Astrocyte of the cerebellum (primary cell): ENCODE measurements around the gene SLC25A34.

Experiments
- DNase-seq: peaks from one replicate; pipeline ENCODE4 v3.0.0-alpha.2; 2011; ENCODE audit warnings: low read depth
- H3K4me3 ChIP-seq: 2 replicates; pipeline ENCODE4 v1.5.1; 2011; ENCODE audit warnings: mild to moderate bottlenecking, low read depth, low read length, moderate library complexity
- in situ Hi-C: cut with HindIII; loops from 2 replicates; pipeline ENCODE4 v1.10.0; 2017; ENCODE audit warnings: low sequenced_read_pairs
- TF ChIP-seq, protein P1 (sequence below): IDR thresholded peaks from 2 replicates; pipeline ENCODE4 v1.5.1; 2012; ENCODE audit warnings: low read length, low read depth, moderate library complexity, mild to moderate bottlenecking; ENCODE audit errors: missing control alignments

Gene SLC25A34

GRCh38 chr1:15736892-15737261, 819 bp downstream of the SLC25A34 start:
- H3K4me3 ChIP-seq = no peak overlapping the region
- in situ Hi-C loops = no loop called here
- DNase-seq = no peak
- TF ChIP-seq, protein P1, sequence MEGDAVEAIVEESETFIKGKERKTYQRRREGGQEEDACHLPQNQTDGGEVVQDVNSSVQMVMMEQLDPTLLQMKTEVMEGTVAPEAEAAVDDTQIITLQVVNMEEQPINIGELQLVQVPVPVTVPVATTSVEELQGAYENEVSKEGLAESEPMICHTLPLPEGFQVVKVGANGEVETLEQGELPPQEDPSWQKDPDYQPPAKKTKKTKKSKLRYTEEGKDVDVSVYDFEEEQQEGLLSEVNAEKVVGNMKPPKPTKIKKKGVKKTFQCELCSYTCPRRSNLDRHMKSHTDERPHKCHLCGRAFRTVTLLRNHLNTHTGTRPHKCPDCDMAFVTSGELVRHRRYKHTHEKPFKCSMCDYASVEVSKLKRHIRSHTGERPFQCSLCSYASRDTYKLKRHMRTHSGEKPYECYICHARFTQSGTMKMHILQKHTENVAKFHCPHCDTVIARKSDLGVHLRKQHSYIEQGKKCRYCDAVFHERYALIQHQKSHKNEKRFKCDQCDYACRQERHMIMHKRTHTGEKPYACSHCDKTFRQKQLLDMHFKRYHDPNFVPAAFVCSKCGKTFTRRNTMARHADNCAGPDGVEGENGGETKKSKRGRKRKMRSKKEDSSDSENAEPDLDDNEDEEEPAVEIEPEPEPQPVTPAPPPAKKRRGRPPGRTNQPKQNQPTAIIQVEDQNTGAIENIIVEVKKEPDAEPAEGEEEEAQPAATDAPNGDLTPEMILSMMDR = no peak

DNA sequence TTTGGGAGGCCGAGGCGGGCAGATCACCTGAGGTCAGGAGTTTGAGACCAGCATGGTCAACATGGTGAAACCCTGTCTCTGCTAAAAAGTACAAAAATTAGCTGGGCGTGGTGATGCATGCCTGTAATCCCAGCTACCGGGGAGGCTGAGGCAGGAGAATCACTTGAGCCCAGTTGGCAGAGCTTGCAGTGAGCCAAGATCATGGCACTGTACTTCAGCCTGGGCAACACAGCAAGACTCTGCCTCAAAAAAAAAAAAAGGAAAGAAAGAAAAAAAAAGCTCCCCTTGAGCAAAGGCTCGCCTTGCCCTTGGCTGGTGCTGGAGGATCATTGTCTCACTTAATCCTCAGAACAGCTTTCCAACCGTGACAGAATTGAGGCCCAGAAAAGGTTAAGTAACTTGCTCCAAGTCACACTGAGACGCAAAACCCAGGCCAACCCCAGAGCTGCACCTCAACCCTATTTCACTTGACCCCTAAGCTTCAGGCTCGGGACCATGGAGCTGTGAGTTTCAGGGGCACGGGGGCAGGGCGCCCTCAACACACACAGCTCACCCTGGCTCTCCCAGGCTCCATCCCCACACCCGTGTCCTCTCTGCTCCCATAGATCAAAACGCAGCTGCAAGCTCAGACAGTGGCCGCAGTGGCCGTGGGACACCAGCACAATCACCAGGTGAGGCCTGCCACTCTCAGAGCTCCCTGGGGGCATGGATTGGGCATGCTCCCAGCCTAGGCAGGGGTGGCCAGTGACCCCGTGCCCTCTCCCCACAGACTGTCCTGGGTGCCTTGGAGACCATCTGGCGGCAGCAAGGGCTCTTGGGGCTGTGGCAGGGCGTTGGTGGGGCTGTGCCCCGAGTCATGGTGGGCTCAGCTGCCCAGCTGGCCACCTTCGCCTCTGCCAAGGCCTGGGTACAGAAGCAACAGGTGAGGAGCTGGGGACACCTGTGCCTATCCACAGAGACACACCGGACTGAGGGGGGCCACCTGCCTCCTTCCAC, 1.6 kb downstream of the SLC25A34 start:
- no peak overlapping the region for H3K4me3 ChIP-seq
- TF ChIP-seq, protein P1 = no peak
- DNase-seq = no peak
- in situ Hi-C loops = no loop called here

- in situ Hi-C loops = no loop called here
- no peak overlapping the region for H3K4me3 ChIP-seq
- TF ChIP-seq, protein P1 = no peak
- no peak for DNase-seq
Observed at GRCh38 chr1:15738416-15739113, 2.5 kb downstream of the SLC25A34 start.

DNA sequence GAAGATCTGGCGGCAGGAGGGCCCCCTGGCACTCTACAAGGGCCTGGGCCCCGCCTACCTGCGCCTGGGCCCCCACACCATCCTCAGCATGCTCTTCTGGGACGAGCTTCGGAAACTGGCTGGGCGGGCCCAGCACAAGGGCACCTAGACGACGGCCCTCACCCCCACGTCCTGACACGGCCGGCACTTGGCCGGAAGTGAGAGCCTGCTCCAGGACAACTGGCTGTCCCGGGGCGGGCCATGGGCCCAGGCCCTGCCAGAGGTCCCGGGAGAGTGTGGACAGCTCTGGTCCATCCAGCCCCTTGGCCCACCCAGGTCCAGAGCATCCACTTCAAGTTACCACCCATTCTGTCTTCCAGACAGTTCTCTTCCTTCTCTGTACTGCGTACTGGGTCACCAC, 3.2 kb downstream of the SLC25A34 start:
- in situ Hi-C loops = no loop called here
- DNase-seq = no peak
- TF ChIP-seq, protein P1 = no peak
- no peak overlapping the region for H3K4me3 ChIP-seq

- DNase-seq = no peak
- in situ Hi-C loops = no loop called here
- TF ChIP-seq, protein P1 = peak; percentile 28
Observed at GRCh38 chr1:15739745-15740144, 3.7 kb downstream of the SLC25A34 start.

GRCh38 chr1:15740924-15741850, 5.1 kb downstream of the SLC25A34 start:
- no peak overlapping the region for H3K4me3 ChIP-seq
- TF ChIP-seq, protein P1 = peak; percentile 92
- peak; percentile 34 for DNase-seq
- in situ Hi-C loops = no loop called here

More at GRCh38 chr1:15739745-15740144, 3.7 kb downstream of the SLC25A34 start:
- H3K4me3 ChIP-seq = no peak overlapping the region
